Progenitor cell of endocrine pancreas (in vitro differentiated cells): ENCODE data around the gene TMEM163. TPM values are rescaled to one million over a fixed set of nuclear protein-coding genes. Genes with fewer than 3 reads are reported as not detected.
"Not testable (repeated sequence)": the region's sequence is repeated elsewhere in the genome, so short reads cannot be mapped to it uniquely, and the experiment has no call there.

ENCODE experiments used
- DNase-seq: peaks from one replicate; pipeline ENCODE4 v3.0.0; 2021; ENCODE audit warnings: low spot score; ENCODE audit not compliant: unreplicated experiment
- H3K27ac Mint-ChIP-seq: 2 replicates; pipeline ENCODE4 v1.8.0; 2021; ENCODE audit warnings: mild to moderate bottlenecking, moderate library complexity, mixed read lengths
- H3K27me3 Mint-ChIP-seq: 2 replicates; pipeline ENCODE4 v1.8.0; 2021; ENCODE audit warnings: mixed read lengths
- H3K36me3 Mint-ChIP-seq: 2 replicates; pipeline ENCODE4 v1.8.0; 2022; ENCODE audit warnings: mixed read lengths; ENCODE audit not compliant: insufficient read depth
- H3K4me1 Mint-ChIP-seq: 2 replicates; pipeline ENCODE4 v1.8.0; 2021; ENCODE audit warnings: low read depth, mixed read lengths
- H3K4me3 Mint-ChIP-seq: 2 replicates; pipeline ENCODE4 v1.8.0; 2021; ENCODE audit warnings: low read depth, mild to moderate bottlenecking, moderate library complexity, mixed read lengths
- H3K9me3 Mint-ChIP-seq: 2 replicates; pipeline ENCODE4 v1.8.0; 2021; ENCODE audit warnings: low read depth, mixed read lengths
- total RNA-seq: library from RNA; stranded (reverse); gene quantifications from 2 replicates; pipeline ENCODE4 v1.2.1, GENCODE V29; 2021
- TF ChIP-seq, protein P1 (sequence below): fragments of 200-600 bp; sonication (generic); IDR thresholded peaks from one replicate; pipeline ENCODE4 v1.5.0; 2021; ENCODE audit warnings: antibody characterized with exemption, mild to moderate bottlenecking; ENCODE audit not compliant: unreplicated experiment

The TMEM163 gene
- total RNA-seq, 1 donor from 2014 or later: 3.8 TPM

- peaks cover 22% of the 10 kb centered on the region for H3K27me3 Mint-ChIP-seq
- no peak overlapping the region for H3K4me3 Mint-ChIP-seq
- H3K4me1 Mint-ChIP-seq: peaks cover 3% of the 10 kb centered on the region
- H3K27ac Mint-ChIP-seq: no peak overlapping the region
- peaks cover 3% of the 10 kb centered on the region for H3K9me3 Mint-ChIP-seq
- no peaks in the 10 kb centered on the region for H3K36me3 Mint-ChIP-seq
- TF ChIP-seq, protein P1, sequence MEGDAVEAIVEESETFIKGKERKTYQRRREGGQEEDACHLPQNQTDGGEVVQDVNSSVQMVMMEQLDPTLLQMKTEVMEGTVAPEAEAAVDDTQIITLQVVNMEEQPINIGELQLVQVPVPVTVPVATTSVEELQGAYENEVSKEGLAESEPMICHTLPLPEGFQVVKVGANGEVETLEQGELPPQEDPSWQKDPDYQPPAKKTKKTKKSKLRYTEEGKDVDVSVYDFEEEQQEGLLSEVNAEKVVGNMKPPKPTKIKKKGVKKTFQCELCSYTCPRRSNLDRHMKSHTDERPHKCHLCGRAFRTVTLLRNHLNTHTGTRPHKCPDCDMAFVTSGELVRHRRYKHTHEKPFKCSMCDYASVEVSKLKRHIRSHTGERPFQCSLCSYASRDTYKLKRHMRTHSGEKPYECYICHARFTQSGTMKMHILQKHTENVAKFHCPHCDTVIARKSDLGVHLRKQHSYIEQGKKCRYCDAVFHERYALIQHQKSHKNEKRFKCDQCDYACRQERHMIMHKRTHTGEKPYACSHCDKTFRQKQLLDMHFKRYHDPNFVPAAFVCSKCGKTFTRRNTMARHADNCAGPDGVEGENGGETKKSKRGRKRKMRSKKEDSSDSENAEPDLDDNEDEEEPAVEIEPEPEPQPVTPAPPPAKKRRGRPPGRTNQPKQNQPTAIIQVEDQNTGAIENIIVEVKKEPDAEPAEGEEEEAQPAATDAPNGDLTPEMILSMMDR: no peak
- no peak for DNase-seq
These were observed 55.0 kb downstream of the TMEM163 start for GRCh38 chr2:134663451-134664450.

DNA sequence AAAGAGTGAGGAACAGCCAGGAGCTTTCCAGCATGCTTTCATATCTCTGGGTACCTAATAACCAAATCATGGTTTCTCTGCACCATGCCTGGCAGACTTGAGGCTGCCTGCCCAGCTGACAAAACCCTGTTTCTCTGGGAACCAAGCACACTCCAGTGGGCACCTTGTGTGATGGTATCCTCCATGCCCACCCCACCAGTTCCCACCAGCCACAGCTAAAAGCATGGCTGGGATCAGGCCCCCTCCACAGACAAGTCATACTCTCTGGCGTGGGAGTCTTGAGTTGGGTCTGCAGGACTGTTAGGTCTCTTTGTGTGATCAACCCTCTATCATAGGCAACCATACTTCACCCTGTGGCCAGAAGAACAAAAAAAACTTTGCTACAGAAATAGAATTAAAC is 56.0 kb downstream of the TMEM163 start:
- H3K4me3 Mint-ChIP-seq: no peak overlapping the region
- H3K27me3 Mint-ChIP-seq: peaks cover 20% of the 10 kb centered on the region
- no peak for DNase-seq
- H3K27ac Mint-ChIP-seq: no peak overlapping the region
- no peaks in the 10 kb centered on the region for H3K36me3 Mint-ChIP-seq
- TF ChIP-seq, protein P1: no peak
- peaks cover 3% of the 10 kb centered on the region for H3K9me3 Mint-ChIP-seq
- H3K4me1 Mint-ChIP-seq: peaks cover 3% of the 10 kb centered on the region

GRCh38 chr2:134660626-134661402 is 58.0 kb downstream of the TMEM163 start:
- Mint-ChIP-seq H3K9me3 (peaks cover 3% of the 10 kb centered on the region), H3K4me3 (no peak overlapping the region)
- TF ChIP-seq, protein P1: no peak

GRCh38 chr2:134659724-134660123 is 59.1 kb downstream of the TMEM163 start:
- Mint-ChIP-seq H3K27ac (no peak overlapping the region), H3K27me3 (peaks cover 8% of the 10 kb centered on the region), H3K4me1 (no peaks in the 10 kb centered on the region), H3K36me3 (peaks cover 3% of the 10 kb centered on the region), H3K4me3 (no peak overlapping the region), H3K9me3 (peaks cover 3% of the 10 kb centered on the region)
- no peak for DNase-seq
- TF ChIP-seq, protein P1: no peak

More at GRCh38 chr2:134660626-134661402, 58.0 kb downstream of the TMEM163 start:
- peaks cover 3% of the 10 kb centered on the region for H3K36me3 Mint-ChIP-seq
- H3K27me3 Mint-ChIP-seq: peaks cover 8% of the 10 kb centered on the region
- no peak overlapping the region for H3K27ac Mint-ChIP-seq
- H3K4me1 Mint-ChIP-seq: no peaks in the 10 kb centered on the region
- no peak for DNase-seq

- Mint-ChIP-seq H3K27ac (no peak overlapping the region), H3K9me3 (peaks cover 3% of the 10 kb centered on the region), H3K27me3 (no peaks in the 10 kb centered on the region), H3K36me3 (peaks cover 3% of the 10 kb centered on the region), H3K4me3 (no peak overlapping the region), H3K4me1 (no peaks in the 10 kb centered on the region)
- TF ChIP-seq, protein P1: peak; percentile 51
- DNase-seq: no peak
These were observed 61.0 kb downstream of the TMEM163 start for GRCh38 chr2:134657650-134658250.

GRCh38 chr2:134656391-134656790 is 62.4 kb downstream of the TMEM163 start:
- H3K36me3 Mint-ChIP-seq, H3K27me3 Mint-ChIP-seq, DNase-seq, H3K4me3 Mint-ChIP-seq, H3K27ac Mint-ChIP-seq, H3K4me1 Mint-ChIP-seq, H3K9me3 Mint-ChIP-seq: not testable (repeated sequence)
